GM18508 (cell line): Measurements from ENCODE around the gene CCDC159.
A peak's percentile ranks its signal among the peaks of the same experiment; 100 is the strongest.
"Not testable (repeated sequence)": the region's sequence is repeated elsewhere in the genome, so short reads cannot be mapped to it uniquely, and the experiment has no call there.

Experiments used
- ATAC-seq: cut with Tn5 transposase; IDR thresholded peaks from one replicate; pipeline ENCODE4 v1.9.1; 2021; ENCODE audit warnings: moderate number of reproducible peaks; ENCODE audit not compliant: insufficient read depth, unreplicated experiment

Gene CCDC159, protein sequence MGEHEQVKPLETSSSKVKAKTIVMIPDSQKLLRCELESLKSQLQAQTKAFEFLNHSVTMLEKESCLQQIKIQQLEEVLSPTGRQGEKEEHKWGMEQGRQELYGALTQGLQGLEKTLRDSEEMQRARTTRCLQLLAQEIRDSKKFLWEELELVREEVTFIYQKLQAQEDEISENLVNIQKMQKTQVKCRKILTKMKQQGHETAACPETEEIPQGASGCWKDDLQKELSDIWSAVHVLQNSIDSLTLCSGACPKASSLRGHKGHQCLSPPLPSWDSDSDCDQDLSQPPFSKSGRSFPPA

DNA sequence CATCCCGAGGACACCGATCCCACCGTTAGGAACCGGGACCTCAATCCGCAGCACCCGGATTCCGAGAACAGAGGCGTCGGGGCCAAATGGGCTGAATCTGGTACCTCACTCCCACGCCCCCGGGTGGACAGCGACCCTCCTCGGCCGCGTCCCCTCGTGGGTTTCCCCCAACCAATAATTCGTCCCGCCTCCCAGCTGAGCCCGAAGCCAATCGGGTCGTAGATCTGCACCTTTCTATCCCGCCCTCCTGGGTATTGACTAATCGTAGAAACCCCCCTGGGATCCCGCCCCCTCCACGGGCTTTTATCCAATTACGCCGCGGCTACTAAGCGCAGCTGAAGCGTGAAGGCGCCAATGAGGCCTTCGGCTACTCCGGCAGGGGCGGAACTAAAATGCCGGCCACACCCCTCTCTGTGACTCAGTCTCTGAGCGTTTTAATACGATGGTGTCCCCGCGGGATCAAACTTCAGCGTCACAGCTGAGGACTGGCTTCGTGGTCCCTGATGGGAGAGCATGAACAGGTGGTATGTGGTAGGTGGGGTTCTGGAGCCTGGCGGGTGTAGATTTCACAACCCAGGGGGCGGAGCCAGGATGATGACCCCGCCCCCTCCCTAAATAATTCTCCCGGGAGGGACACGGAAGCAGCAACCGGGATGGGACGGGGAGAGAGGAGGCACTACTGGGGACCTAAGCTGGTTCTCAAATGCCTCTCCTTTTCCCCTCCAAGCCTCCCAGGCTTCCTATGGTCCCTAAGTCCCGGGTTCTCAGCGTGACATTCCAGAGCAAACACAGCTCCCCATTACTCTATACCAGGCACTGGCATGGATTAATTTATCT, at the start of gene CCDC159, which contains the start of gene TMEM205:
TSS of gene CCDC159 (plus strand) at position 416 of the 837 bp plus-strand sequence. CDS start at position 504, 88 bp downstream.
TSS of gene TMEM205 (minus strand) at position 165 of the 837 bp plus-strand sequence. CDS start 649 bp downstream, outside the sequence.
- ATAC-seq: peak; percentile 69

DNA sequence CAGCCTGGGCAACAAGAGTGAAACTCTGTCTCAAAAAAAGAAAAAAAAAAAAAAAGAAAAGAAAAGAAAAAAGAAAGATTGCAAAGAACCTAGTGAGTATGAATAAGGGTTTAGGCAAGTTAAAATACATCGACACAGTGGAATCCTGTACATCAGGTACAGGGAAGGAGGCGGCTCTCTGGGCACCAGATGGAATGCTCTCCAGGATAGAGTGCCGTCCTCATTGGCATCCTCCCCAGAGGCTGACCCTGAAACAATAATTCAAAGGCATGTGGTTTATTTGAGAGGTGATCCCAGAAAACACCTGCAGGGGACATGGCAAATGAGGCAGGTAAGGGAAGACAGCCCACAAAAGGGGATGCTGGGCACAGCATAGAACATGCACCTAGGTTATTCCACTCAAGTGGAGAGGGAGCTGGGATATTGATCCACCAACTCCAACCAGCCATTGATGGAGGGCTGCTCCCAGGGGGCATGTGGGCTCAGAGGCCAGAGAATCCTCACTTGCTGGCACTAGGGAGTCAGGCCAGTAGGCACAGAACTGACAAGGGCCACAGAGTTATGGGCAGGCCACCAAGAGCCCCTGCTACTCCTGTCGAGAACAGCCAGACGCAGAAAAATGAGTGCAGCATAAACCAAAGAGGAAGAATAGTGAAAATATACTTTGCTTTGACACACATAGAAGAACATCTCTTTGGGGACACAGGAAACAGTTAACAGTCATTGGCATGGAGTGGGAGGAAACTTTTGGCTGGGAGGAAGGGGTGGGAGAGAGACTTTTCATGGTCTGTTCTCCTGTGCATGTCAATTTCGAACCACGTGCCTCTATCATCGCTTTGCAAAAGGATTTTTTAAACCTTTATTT, 46.1 kb upstream of the CCDC159 start:
- ATAC-seq: no peak

DNA sequence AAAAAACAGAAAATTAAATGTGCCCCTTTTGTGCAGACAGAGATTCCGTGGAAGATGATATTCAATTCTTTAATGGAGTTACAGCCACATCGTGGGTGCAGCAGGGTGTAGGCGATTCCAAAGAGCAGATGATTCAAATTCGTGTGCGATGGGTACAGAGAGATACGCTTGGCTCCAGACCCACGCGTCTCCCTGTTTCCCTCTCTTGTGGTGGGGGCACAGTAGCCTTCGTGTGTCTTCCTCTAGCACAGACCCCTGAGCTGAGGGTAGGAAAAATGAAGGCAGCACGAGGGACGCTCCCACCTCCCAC, 45.6 kb upstream of the CCDC159 start:
- ATAC-seq: no peak

DNA sequence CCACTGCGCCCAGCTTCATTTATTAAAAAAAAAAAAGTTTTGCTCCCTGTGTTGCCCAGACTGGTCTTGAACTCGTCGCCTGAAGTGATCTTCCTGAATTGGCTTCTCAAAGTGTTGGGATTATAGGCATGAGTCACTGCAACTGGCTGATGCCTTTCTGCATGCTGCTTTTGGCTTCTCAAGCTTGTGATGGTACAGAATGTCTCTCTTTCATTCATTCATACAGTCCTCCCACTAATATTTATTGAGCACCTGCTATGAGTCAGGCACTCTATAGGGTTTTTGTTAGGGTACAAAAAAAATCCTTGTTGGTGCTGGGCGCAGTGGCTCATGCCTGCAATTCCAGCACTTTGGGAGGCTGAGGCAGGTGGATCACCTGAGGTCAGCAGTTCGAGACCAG, 41.4 kb upstream of the CCDC159 start:
- ATAC-seq: no peak

DNA sequence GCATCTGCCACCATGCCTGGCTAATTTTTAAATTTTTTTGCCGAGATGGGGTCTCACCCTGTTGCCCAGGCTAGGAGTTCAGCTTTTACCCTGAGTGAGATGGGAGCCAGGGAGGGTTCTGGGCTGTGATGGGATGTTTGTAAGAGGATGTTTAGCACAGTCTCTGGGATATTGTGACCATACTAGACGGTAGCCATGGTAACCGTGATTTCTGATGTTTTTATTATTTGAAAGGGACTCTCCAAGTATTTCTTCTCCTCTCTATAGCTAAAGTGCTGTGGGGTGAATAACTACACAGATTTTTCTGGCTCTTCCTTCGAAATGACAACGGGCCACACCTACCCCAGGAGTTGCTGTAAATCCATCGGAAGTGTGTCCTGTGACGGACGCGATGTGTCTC, 40.0 kb upstream of the CCDC159 start:
- no peak for ATAC-seq

DNA sequence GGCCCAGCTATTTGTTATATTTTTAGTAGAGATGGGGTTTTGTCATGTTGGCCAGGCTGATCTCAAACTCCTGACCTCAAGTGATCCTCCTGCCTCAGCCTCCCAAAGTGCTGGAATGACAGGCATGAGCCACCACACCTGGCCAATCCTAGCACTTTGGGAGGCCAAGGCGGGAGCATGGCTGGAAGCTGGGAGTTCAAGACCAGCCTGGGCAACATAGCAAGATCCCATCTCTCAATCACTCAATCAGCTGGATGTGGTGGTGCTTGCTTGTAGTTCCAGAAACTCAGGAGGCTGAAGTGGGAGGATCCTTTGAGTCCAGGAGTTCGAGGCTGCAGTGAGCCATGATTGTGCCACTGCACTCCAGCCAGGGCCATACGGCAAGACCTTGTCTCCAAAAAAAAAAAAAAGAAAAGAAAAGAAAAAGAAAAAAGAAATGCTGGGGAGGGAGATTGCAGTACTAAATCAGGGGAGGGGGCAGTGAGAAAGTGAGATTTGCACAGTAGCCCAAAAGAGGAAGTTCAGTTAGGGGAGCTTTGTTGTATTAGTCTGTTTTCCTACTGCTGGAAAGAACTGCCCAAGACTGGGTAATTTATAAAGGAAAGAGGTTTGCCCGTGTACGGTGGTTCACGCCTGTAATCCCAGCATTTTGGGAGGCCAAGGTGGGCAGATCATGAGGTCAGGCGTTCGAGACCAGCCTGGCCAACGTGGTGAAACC, 25.9 kb upstream of the CCDC159 start:
- ATAC-seq: not testable (repeated sequence)

DNA sequence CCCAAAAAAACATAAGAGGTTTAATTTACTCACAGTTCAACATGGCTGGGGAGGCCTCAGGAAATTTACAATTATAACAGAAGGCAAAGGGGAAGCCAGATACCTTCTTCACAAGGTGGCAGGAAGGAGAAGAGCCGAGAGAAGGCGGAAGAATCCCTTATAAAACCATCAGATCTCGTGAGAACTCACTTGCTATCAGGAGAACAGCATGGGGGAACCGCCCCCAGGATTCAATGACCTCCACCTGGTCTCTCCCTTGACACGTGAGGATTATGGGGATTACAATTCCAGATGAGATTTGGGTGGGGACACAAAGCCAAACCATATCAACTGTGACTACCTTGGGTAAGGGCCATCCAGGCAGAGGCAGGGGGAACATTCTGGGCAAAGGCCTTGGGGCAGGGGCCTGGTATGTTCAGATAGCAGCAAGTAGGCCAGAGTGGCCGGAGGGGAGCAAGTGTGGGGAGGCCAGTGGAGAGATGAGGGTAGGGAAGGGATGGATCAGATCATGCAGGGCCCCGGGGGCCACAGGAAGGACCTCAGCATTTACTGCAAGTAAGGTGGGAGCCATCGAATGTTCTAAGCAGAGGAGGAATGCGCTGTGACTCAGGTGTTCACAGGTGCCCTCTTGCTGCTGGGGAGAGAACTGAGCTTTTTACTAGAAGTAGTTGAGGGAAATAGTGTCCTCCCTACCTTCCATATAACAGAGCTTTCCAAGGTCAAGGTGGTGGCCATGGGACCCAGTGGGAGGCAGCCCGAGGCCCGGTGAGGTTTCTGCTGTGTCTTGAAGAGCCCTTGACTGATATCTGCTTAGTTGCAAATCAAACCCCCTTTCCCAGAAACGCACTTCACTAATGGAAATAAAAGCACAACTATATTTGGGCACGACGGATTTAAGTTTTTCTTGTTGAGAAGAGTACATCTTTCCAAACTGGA, 24.9 kb upstream of the CCDC159 start:
- ATAC-seq: no peak

DNA sequence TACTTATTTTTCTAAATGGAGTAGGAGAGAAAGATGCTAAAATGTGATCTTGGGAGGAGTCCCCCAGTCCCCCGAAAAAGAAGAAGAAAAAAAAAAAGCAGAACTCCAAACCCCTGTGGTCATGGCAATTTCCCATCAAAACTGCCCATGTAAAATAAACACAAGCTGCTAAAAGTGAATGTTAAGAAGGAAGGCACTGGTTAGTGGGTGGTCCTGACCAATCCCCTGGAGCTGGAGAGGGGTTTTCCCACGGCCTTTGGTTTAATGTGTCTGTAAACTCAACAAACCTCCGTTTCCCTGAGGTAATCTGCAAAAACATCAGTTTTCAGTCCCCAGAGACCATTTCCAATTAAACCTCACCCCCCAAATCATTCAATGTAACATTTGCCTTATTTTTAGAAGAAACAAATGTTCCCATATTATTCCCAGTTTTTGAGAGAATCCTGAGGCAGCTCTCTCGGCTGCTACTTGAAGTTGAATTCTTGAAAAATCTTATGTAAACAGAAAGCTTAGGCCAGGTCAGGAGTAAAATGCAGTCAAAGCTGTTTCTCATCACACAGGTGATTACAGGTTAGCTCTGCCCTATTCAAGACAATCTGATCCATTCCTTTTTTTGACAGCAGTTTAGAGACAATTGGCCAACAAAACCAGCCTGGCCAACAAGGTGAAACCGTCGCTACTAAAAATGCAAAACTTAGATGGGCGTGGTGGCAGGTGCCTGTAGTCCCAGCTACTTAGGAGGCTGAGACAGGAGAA, 23.9 kb upstream of the CCDC159 start:
- ATAC-seq: no peak

DNA sequence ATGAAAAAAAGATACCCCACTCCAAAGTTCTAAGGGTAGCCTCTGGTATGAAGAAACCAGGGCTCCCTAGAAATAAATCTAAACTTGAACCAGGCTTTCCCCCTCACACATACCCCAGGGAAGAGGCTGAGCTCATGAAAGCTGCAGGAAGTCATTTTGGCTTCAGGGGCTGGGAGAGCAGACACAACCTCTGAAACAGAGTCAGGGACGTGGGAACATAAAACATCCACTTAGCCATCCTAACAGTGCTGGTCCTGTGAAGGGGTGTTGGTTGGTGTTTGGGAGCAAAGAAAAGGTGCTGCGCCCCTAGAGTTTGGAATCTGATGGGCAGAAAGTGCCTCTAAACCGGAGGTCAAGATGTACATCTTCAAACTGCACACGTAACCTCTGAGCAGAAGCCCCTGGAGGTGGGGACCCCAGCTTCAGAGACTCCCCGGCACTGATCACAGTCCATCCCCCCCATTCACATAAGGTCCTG, 22.7 kb upstream of the CCDC159 start:
- no peak for ATAC-seq

DNA sequence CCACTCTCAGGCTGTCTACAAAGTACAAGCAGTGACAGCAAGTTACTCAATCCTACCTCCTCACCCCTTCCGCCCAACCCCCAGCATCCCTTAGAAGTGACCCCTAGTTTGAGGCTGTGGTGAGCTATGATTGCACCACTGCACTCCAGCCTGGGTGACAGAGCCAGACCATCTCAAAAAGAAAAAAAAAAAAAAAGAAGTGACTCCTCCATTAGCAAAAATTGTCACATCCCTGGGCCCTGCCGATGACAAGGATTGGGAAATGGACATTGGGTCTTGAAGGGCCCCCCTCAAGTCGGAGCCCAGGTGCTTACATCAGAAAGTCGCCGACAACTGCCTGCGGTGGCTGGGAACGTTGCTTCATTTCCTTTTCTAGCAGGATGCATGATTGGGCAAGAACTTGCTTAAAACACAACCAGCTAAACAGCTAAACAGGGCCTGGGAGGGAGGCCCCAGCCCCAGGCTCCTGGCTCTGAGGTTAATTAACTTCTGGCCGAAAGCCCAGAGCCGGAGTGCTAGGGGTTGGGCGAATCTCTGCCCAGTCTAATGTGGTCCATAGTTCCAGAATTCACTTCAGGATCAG, 22.1 kb upstream of the CCDC159 start:
- ATAC-seq: no peak

DNA sequence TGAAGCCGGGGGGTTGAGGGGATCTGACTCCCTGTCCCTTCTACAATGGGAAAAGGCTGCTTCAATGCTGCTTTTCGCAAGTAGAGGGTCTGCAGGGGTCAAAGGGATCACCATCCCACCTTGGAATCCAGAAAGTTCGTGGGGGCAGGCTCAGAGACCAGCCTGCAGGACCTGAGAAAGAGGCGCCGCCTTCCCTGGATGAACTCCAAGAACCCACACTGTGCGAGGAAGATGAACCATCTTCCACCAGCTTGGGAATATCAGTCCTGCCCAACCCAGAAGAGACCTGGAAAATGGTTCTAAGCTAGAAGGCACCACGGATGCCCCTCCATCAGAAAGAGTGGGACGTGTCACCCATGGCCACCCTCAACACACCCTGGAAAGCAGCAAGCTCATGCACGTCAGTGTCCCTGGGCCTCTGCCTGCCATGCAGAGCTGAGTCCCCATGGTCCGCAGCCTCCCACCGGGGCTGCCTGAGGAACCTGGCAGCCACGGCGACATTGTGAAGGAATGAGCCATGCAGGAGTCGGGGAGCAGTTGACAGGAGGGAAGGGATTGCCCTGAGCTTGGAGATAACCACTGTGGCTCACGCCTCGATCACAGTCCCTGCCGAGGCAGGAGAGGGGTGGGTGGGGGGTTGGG, 21.4 kb upstream of the CCDC159 start:
- ATAC-seq: no peak

DNA sequence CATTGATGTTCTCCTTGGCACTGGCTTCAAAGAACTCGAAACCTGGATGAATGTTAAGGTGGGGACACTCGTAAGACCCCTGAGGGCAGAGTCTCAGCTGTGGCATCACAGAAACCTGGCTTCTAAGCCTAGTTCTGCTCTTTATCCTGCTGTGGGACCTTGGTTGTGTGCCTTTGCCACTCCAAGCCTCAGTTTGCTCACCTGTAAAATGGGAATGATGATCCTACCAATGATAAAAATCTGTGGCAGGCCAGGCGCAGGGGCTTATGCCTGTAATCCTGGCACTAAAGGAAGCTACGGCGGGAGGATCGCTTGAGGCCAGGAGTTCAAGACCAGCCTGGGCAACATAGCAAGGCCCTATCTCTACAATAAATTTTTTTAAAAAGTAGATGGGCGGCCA, 20.8 kb upstream of the CCDC159 start:
- ATAC-seq: no peak

DNA sequence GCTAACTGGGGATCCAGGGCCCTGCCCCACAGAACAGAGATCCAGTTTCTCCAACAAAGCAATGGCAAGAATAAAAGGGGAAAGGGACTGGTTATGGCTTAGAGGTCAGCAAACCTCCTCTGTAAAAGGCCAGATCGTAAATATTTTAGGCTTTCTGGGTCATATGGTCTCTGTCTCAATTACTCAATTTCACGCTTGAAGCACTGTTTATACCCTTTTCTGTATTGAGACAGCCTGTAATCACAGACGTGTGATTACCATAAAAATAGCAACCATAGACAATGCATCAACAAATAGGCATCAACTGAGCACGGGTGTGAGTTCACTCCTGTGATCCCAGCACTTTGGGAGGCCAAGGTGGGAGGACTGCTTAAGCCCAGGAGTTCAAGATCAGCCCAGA, 16.2 kb upstream of the CCDC159 start:
- no peak for ATAC-seq

DNA sequence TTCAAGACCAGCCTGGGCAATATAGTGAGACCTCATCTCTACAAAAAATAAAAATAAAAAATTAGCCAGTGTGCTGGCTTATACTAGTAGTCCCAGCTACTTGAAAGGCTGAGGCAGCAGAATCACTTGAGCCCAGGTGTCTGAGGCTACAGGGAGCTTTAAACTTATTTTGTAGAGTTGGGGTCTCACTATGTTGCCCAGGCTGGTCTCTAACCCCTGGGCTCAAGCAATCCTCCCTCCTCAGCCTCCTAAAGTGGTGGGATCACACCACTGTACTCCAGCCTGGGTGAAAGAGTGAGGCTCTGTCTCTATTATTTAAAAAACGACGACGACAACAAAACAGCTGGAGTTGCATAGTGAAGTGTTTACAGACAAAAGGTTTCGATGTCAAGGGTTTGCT, 14.8 kb upstream of the CCDC159 start:
- no peak for ATAC-seq

DNA sequence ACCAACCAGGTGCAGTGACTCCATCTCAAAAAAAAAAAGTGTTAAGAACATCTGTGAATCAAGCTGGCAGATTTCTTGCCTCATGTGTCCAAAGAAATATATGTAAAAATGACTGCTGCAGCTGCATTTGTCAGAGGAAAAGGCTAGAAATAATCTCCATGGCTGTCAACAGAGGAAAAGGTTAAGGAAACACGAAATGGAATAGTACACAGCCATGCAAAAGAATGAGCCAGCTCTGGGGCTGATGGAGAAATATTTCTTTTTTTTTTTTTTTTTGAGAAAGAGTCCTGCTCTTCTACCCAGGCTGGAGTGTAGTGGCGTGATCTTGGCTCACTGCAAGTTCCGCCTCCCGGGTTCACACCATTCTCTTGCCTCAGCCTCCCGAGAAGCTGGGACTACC, 13.5 kb upstream of the CCDC159 start:
- ATAC-seq: no peak

DNA sequence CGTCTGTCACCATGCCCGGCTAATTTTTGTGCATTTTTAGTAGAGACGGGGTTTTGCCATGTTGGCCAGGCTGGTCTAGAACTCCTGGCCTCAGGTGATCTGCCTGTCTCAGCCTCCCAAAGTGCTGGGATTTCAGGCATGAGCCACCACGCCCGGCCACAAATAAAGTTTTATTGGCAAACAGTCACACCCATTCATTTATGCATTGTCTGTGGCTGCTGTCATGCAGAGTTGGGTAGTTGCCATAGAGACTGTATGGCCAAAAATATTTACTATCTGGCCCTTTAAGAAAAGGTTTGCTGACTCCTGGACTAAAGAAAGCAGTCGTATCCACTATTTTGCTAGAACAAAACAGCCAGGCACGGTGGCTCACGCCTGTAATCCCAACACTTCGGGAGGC, 12.5 kb upstream of the CCDC159 start:
- not testable (repeated sequence) for ATAC-seq

DNA sequence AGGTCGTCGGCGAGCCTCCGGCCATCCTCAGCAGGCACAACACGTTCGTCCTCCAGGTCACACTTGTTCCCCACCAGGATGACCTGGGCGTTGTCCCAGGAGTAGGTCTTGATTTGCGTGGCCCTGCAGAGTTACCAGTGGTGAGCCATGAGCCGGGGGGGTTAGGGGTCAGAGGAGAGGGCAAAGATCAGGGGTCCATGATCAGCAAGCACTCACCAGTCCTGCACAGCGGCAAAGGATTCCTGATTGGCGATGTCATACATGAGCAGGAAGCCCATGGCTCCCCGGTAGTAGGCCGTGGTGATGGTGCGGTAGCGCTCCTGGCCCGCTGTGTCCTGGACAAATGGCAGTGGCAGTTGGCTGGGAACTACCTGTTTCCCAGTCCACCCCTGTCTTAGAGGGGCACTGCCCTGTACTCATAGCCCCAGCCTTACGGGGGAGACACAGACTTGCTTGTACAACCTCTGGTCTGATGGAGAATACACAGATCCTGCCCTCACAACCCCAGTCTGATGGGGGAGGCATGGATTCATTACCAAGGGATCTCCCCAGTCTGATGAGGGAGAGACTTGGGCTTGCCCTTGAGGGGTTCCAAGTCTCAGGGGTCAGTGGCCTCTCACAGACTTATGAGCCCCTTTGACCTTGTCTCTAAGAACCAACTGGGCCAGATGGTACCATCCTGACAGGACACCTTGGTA, 10.7 kb upstream of the CCDC159 start:
- ATAC-seq: no peak
